H1 (cell line): Measurements from ENCODE around the gene SCN10A. TPM values are rescaled to one million over a fixed set of nuclear protein-coding genes. Genes with fewer than 3 reads are reported as not detected.

Experiments
- CTCF ChIA-PET: fragments of 300-600 bp; sonication (Branson Sonifier 250); formaldehyde crosslinking; loops from one replicate; lab custom pipeline; 2021; ENCODE audit not compliant: partially characterized antibody; lab: Charles Lee
- POLR2A ChIA-PET: fragments of 300-600 bp; sonication (Branson Sonifier 250); formaldehyde crosslinking; loops from one replicate; lab custom pipeline; 2021; ENCODE audit warnings: inconsistent platforms; ENCODE audit not compliant: partially characterized antibody; lab: Charles Lee
- DNase-seq, 2 experiments: peaks; one replicate each; pipeline versions ENCODE4 v3.0.0 to v3.0.0-alpha.2; 2010 to 2022; ENCODE audit warnings: low spot score in 2 of 2, low read depth in 1 of 2, mixed read lengths in 1 of 2
- FAIRE-seq: peaks from 2 replicates; lab custom pipeline; 2011; peaks lifted over from hg19 to GRCh38; lab: Jason Lieb, UNC
- H2AFZ ChIP-seq: 2 replicates; pipeline ENCODE4 v1.8.1; 2012; ENCODE audit warnings: low read length, inconsistent platforms
- H2AK5ac ChIP-seq: 2 replicates; pipeline ENCODE4 v1.6.1; 2013; ENCODE audit warnings: low read depth, low read length
- H2BK120ac ChIP-seq: replicated peaks from 2 replicates; pipeline ENCODE3; 2013; ENCODE audit warnings: low read depth, low read length, inconsistent platforms
- H2BK12ac ChIP-seq: 2 replicates; pipeline ENCODE4 v1.6.1; 2013; ENCODE audit warnings: low read depth, low read length
- H2BK15ac ChIP-seq: 2 replicates; pipeline ENCODE4 v1.6.1; 2013; ENCODE audit warnings: low read length
- H2BK20ac ChIP-seq: 2 replicates; pipeline ENCODE4 v1.6.1; 2013; ENCODE audit warnings: low read length
- H2BK5ac ChIP-seq: 2 replicates; pipeline ENCODE4 v1.6.1; 2013; ENCODE audit warnings: low read depth, low read length
- H3K14ac ChIP-seq: 2 replicates; pipeline ENCODE4 v1.6.1; 2013; ENCODE audit warnings: inconsistent platforms; ENCODE audit not compliant: insufficient read length
- H3K18ac ChIP-seq: 2 replicates; pipeline ENCODE4 v1.6.1; 2013; ENCODE audit warnings: low read length; ENCODE audit errors: extremely low read depth
- H3K23ac ChIP-seq: 2 replicates; pipeline ENCODE4 v1.6.1; 2013; ENCODE audit warnings: inconsistent platforms; ENCODE audit not compliant: insufficient read length
- H3K23me2 ChIP-seq: 2 replicates; pipeline ENCODE4 v1.6.1; 2013; ENCODE audit warnings: low read depth, low read length
- H3K27ac ChIP-seq: 2 replicates; pipeline ENCODE4 v1.6.1; 2011; ENCODE audit warnings: low read depth, low read length, inconsistent platforms
- H3K27me3 ChIP-seq, 4 experiments: replicated peaks in 1 of 4; 1 replicate in 1 of 4; 2 replicates in 3 of 4; pipeline versions ENCODE4 v1.6.1 to v1.8.1; 2011 to 2013; ENCODE audit warnings: low read length in 3 of 4, mild to moderate bottlenecking in 3 of 4, inconsistent platforms in 2 of 4, mixed read lengths in 2 of 4, moderate library complexity in 1 of 4; ENCODE audit not compliant: control insufficient read depth in 3 of 4, insufficient read depth in 3 of 4; ENCODE audit errors: extremely low read depth in 1 of 4
- H3K36me3 ChIP-seq, 4 experiments: 2 replicates each; pipeline versions ENCODE4 v1.6.1 to v1.8.1; 2011 to 2013; ENCODE audit warnings: mild to moderate bottlenecking in 4 of 4, low read length in 3 of 4, moderate library complexity in 2 of 4, control low read depth in 1 of 4, inconsistent platforms in 1 of 4; ENCODE audit not compliant: insufficient read depth in 4 of 4, control insufficient read depth in 2 of 4
- H3K4ac ChIP-seq: replicated peaks from 2 replicates; pipeline ENCODE3; 2013; ENCODE audit warnings: low read length, low read depth, mixed read lengths, inconsistent platforms; ENCODE audit not compliant: insufficient read length
- H3K4me1 ChIP-seq, 4 experiments: replicated peaks in 1 of 4; 1 replicate in 1 of 4; 2 replicates in 3 of 4; pipeline versions ENCODE4 v1.6.1 to v1.8.1; 2011 to 2013; ENCODE audit warnings: low read length in 3 of 4, inconsistent platforms in 2 of 4, mixed read lengths in 1 of 4; ENCODE audit not compliant: insufficient read depth in 4 of 4, control insufficient read depth in 3 of 4
- H3K4me2 ChIP-seq, 2 experiments: 2 replicates each; pipeline versions ENCODE4 v1.6.1 to v1.8.1; 2011 to 2013; ENCODE audit warnings: low read depth in 2 of 2, low read length in 2 of 2, control low read depth in 1 of 2, inconsistent platforms in 1 of 2, mild to moderate bottlenecking in 1 of 2; ENCODE audit not compliant: insufficient read depth in 1 of 2
- H3K4me3 ChIP-seq, 4 experiments: fragments of 200-600, 300-600 bp in 1 of 4; sonication (generic), shearing (Covaris generic), sonication (Bioruptor Twin) in 1 of 4; 2 replicates each; pipeline versions ENCODE4 v1.5.1 to v1.8.1; 2011 to 2016; ENCODE audit warnings: low read length in 4 of 4, low read depth in 3 of 4, control low read depth in 2 of 4, inconsistent platforms in 2 of 4, mild to moderate bottlenecking in 2 of 4, mixed read lengths in 1 of 4, moderate library complexity in 1 of 4; ENCODE audit not compliant: insufficient read depth in 2 of 4; ENCODE audit errors: extremely low read depth in 1 of 4
- H3K56ac ChIP-seq: replicated peaks from 2 replicates; pipeline ENCODE3; 2013; ENCODE audit warnings: low read depth, mild to moderate bottlenecking, mixed read lengths, low read length, inconsistent platforms; ENCODE audit not compliant: insufficient read length
- H3K79me1 ChIP-seq: 2 replicates; pipeline ENCODE4 v1.6.1; 2013; ENCODE audit warnings: low read depth, low read length, control low read depth
- H3K79me2 ChIP-seq, 2 experiments: 2 replicates each; pipeline versions ENCODE4 v1.6.1 to v1.8.1; 2012 to 2013; ENCODE audit warnings: low read length in 2 of 2, mild to moderate bottlenecking in 2 of 2, inconsistent platforms in 1 of 2; ENCODE audit not compliant: insufficient read depth in 2 of 2, control insufficient read depth in 1 of 2
- H3K9ac ChIP-seq, 4 experiments: replicated peaks in 1 of 4; 1 replicate in 1 of 4; 2 replicates in 3 of 4; pipeline versions ENCODE4 v1.6.1 to v1.8.1; 2011 to 2013; ENCODE audit warnings: low read depth in 3 of 4, low read length in 3 of 4, control low read depth in 2 of 4, mild to moderate bottlenecking in 2 of 4, moderate library complexity in 2 of 4, inconsistent platforms in 1 of 4; ENCODE audit errors: extremely low read depth in 1 of 4
- H3K9me3 ChIP-seq, 2 experiments: 2 replicates each; pipeline versions ENCODE4 v1.6.1 to v1.8.1; 2012 to 2013; ENCODE audit warnings: mild to moderate bottlenecking in 2 of 2, moderate library complexity in 2 of 2, control low read depth in 1 of 2, inconsistent platforms in 1 of 2, low read depth in 1 of 2, low read length in 1 of 2, mixed read lengths in 1 of 2; ENCODE audit not compliant: insufficient read depth in 2 of 2
- H4K20me1 ChIP-seq, 2 experiments: replicated peaks in 1 of 2; 2 replicates each; pipeline versions ENCODE3 to v1.8.1; 2011 to 2013; ENCODE audit warnings: inconsistent platforms in 2 of 2, low read length in 2 of 2, mild to moderate bottlenecking in 1 of 2; ENCODE audit not compliant: insufficient read depth in 2 of 2, control insufficient read depth in 1 of 2
- H4K5ac ChIP-seq: 2 replicates; pipeline ENCODE4 v1.6.1; 2013; ENCODE audit warnings: low read length, low read depth, mixed read lengths, inconsistent platforms; ENCODE audit not compliant: insufficient read length
- H4K8ac ChIP-seq: 2 replicates; pipeline ENCODE4 v1.8.0; 2013; ENCODE audit warnings: mild to moderate bottlenecking, moderate library complexity, low read length, inconsistent platforms; ENCODE audit not compliant: insufficient read depth; ENCODE audit errors: extremely low read depth
- H4K91ac ChIP-seq: replicated peaks from 2 replicates; pipeline ENCODE3; 2013; ENCODE audit warnings: low read length, mixed read lengths, inconsistent platforms; ENCODE audit not compliant: insufficient read length
- CEBPB ChIP-seq: IDR thresholded peaks from 2 replicates; pipeline ENCODE4 v1.6.1; 2012; ENCODE audit warnings: low read depth, low read length
- EZH2 ChIP-seq: fragments of 200-600 bp; sonication (generic); IDR thresholded peaks from 2 replicates; pipeline ENCODE4 v1.7.1; 2012; ENCODE audit warnings: low read depth, mild to moderate bottlenecking, moderate library complexity, low read length, inconsistent platforms; ENCODE audit not compliant: severe bottlenecking
- KDM4A ChIP-seq: IDR thresholded peaks from one replicate; pipeline ENCODE4 v1.7.1; 2012; ENCODE audit warnings: low read depth, mild to moderate bottlenecking, moderate library complexity, low read length, inconsistent platforms; ENCODE audit not compliant: severe bottlenecking
- SIRT6 ChIP-seq: IDR thresholded peaks from one replicate; pipeline ENCODE4 v1.7.1; 2012; ENCODE audit warnings: low read length, inconsistent platforms
- WGBS, 2 experiments: shearing (Covaris generic) in 1 of 2; methylation state at CpG; one replicate each; pipeline versions ENCODE4 v1.1.6 to v1.1.7; 2013 to 2015; ENCODE audit warnings: low lambda C conversion rate in 2 of 2, mixed read lengths in 2 of 2, inconsistent platforms in 1 of 2, low coverage in 1 of 2, missing lambda C conversion rate in 1 of 2; ENCODE audit not compliant: insufficient replicate concordance in 2 of 2, insufficient coverage in 1 of 2, insufficient read length in 1 of 2; ENCODE audit errors: extremely low coverage in 1 of 2, missing lambda C conversion rate in 1 of 2; 5-methylcytosine and 5-hydroxymethylcytosine counted together
- polyA plus RNA-seq, 7 experiments: library from polyadenylated mRNA; depleted of rRNA in 3 of 7; stranded (reverse) in 5 of 7; unstranded in 2 of 7; fragments of >200 nt in 5 of 7; fragments of 200-250 nt in 2 of 7; gene quantifications; 1 replicate in 5 of 7; 2 replicates in 1 of 7; 4 replicates in 1 of 7; pipeline versions ENCODE4 v1.2.1 to v1.2.3, GENCODE V29; 2011 to 2013; ENCODE audit warnings: missing spikeins in 2 of 7, mixed read lengths in 2 of 7
- total RNA-seq: library from RNA; stranded (reverse); fragmentation: NEBNext Ultra II Directional; extraction: Animal tissue kit (Norgen Biotek cat#: 25700); gene quantifications from 2 replicates; pipeline ENCODE4 v1.2.1, GENCODE V29; 2021

SCN10A gene
- total and polyA plus RNA-seq, 2 of the 8 experiments (the other 6 are each of a cell fraction or from before 2014, with no cell fraction given), result not detected

GRCh38 chr3:38650248-38650951, 165.6 kb downstream of the SCN10A start:
- Histone ChIP-seq H3K36me3 (no peaks in the 10 kb centered on the region), H3K18ac (0 out of 2 replicates have a peak overlapping the region, but pooled peaks have one; percentile 43), H2BK120ac (no peak overlapping the region), H3K14ac (peak overlapping the region; percentile 2), H3K9ac (peak overlapping the region in 2 of 4 experiments; percentile 20 to 57; a peak in 1 of 7 replicates), H3K4me1 (peaks cover 0 to 13% (median 6%) of the 10 kb centered on the region in 4 experiments; a peak in 5 of 7 replicates), H2AFZ (0 out of 2 replicates have a peak overlapping the region, but pooled peaks have one; percentile 83), H3K27me3 (peaks cover 0 to 47% (median 28%) of the 10 kb centered on the region in 4 experiments; a peak in 6 of 7 replicates), H3K56ac (peak overlapping the region; percentile 13), H3K23ac (no peak overlapping the region), H2BK20ac (peak overlapping the region; percentile 90; the same call in 1 of the 2 replicates), H4K20me1 (peaks cover 0 to 21% of the 10 kb centered on the region in 2 experiments), H4K91ac (peak overlapping the region; percentile 19), H3K4ac (peak overlapping the region; percentile 96), H3K4me3 (peak overlapping the region in 1 of 4 experiments; percentile 90; a peak in 5 of 8 replicates), H2BK15ac (peak overlapping the region; percentile 90), H3K79me1 (0 out of 2 replicates have a peak, but pooled peaks cover 2% of the 10 kb centered on the region), H3K4me2 (peak overlapping the region; percentile 93 to 94; a peak in 3 of 4 replicates), H4K5ac (no peak overlapping the region), H4K8ac (no peak overlapping the region), H3K27ac (no peak overlapping the region), H2BK12ac (peak overlapping the region; percentile 99; the same call in 1 of the 2 replicates), H2AK5ac (peak overlapping the region; percentile 99), H3K79me2 (no peaks in the 10 kb centered on the region; a peak in 1 of 4 replicates), H3K9me3 (no peaks in the 10 kb centered on the region), H2BK5ac (peak overlapping the region; percentile 66; the same call in 1 of the 2 replicates), H3K23me2 (peaks cover 14% of the 10 kb centered on the region; the same call in 1 of the 2 replicates)
- POLR2A ChIA-PET, result interaction anchor here (1.0 to 1.2 kb wide), 3 partner anchors 9 to 154 kb away, joined by 3 to 4 read pairs (median 3); partner anchors contain the start of gene EXOG
- CTCF ChIA-PET, result interaction anchor here (0.6 to 14.0 kb wide), 25 partner anchors 12 to 1539 kb away, joined by 3 to 506 read pairs (median 5); partner anchors contain the start of genes EXOG and SCN5A
- TF ChIP-seq KDM4A (no peak), SIRT6 (no peak), EZH2 (peak; percentile 13), CEBPB (no peak)
- WGBS, 2 experiments, result 84% methylated on average over 14 of the region's 14 CpGs; no CpG with 5 or more reads in 1 of the 2 experiments
- DNase-seq, result peak in 1 of 2 experiments; percentile 49
- no peak for FAIRE-seq
